GM18502 (cell line): Measurements from ENCODE around the gene FLT3LG.
"Not testable (repeated sequence)": the region's sequence is repeated elsewhere in the genome, so short reads cannot be mapped to it uniquely, and the experiment has no call there.

Experiments used
- ATAC-seq: cut with Tn5 transposase; IDR thresholded peaks from one replicate; pipeline ENCODE4 v1.9.1; 2021; ENCODE audit warnings: mild to moderate bottlenecking; ENCODE audit not compliant: unreplicated experiment, poor library complexity

Gene FLT3LG

GRCh38 chr19:49461130-49461529 is 12.9 kb upstream of the FLT3LG start:
- not testable (repeated sequence) for ATAC-seq

GRCh38 chr19:49461656-49462055 is 12.4 kb upstream of the FLT3LG start:
- no peak for ATAC-seq

GRCh38 chr19:49462492-49462891 is 11.5 kb upstream of the FLT3LG start:
- no peak for ATAC-seq

- ATAC-seq, result no peak
Measured at GRCh38 chr19:49463960-49464740, 9.9 kb upstream of the FLT3LG start.

GRCh38 chr19:49465371-49465770 is 8.6 kb upstream of the FLT3LG start:
- ATAC-seq, result no peak

- no peak for ATAC-seq
Measured at GRCh38 chr19:49468199-49468598, 5.8 kb upstream of the FLT3LG start.

- peak; percentile 61 for ATAC-seq
Measured at GRCh38 chr19:49468746-49469447, 5.1 kb upstream of the FLT3LG start.

- peak; percentile 52 for ATAC-seq
Measured at GRCh38 chr19:49469828-49470614, 4.0 kb upstream of the FLT3LG start.

GRCh38 chr19:49470615-49470978 is 3.4 kb upstream of the FLT3LG start:
- no peak for ATAC-seq

GRCh38 chr19:49472936-49473335 is 1.1 kb upstream of the FLT3LG start:
- no peak for ATAC-seq

- ATAC-seq, result not testable (repeated sequence)
Measured at GRCh38 chr19:49473501-49473867, 531 bp upstream of the FLT3LG start.

- no peak for ATAC-seq
Measured at GRCh38 chr19:49474542-49474924, 518 bp downstream of the FLT3LG start.

- no peak for ATAC-seq
Measured at GRCh38 chr19:49475191-49475917, 1.3 kb downstream of the FLT3LG start.

GRCh38 chr19:49475995-49476880 is 2.2 kb downstream of the FLT3LG start:
- no peak for ATAC-seq

GRCh38 chr19:49479975-49480628 is 6.1 kb downstream of the FLT3LG start:
- ATAC-seq, result no peak

GRCh38 chr19:49481020-49481683 is 7.1 kb downstream of the FLT3LG start:
- no peak for ATAC-seq

- no peak for ATAC-seq
Measured at GRCh38 chr19:49486232-49486631, 12.2 kb downstream of the FLT3LG start.

GRCh38 chr19:49486710-49487276 is 12.8 kb downstream of the FLT3LG start:
- ATAC-seq, result no peak
